HCT116 (cell line): ENCODE measurements around the gene CLOCK. TPM values are rescaled to one million over a fixed set of nuclear protein-coding genes. Genes with fewer than 3 reads are reported as not detected.

Experiments
- ATAC-seq: fragments of 200-7000 bp; cut with Tn5 transposase; 2 replicates; pipeline ENCODE4 v1.9.1; 2020; ENCODE audit warnings: mild to moderate bottlenecking, moderate library complexity
- BruUV-seq: library from RNA; stranded (reverse); fragments of 400-500 nt; replicated peaks from 2 replicates; lab custom pipeline; 2021; lab: Mats Ljungman, UMichigan
- CTCF ChIA-PET: fragments of 300-600 bp; sonication (Branson Sonifier 250); formaldehyde crosslinking; loops from one replicate; lab custom pipeline; 2021; ENCODE audit warnings: antibody characterized with exemption; lab: Charles Lee
- POLR2A ChIA-PET: fragments of 300-600, 350-600 bp; sonication (Branson Sonifier 250); formaldehyde crosslinking; loops from one replicate; lab custom pipeline; 2021; ENCODE audit warnings: antibody characterized with exemption; lab: Charles Lee
- RAD21 ChIA-PET, 2 experiments: fragments of 300-600 bp; sonication (Branson Sonifier 250); formaldehyde crosslinking; loops; one replicate each; lab custom pipeline; 2023; ENCODE audit warnings: low total read pairs in 2 of 2; ENCODE audit not compliant: uncharacterized antibody in 2 of 2, unreplicated experiment in 2 of 2, low non-redundant PET in 1 of 2; lab: Charles Lee
- DNase-seq: peaks from one replicate; pipeline ENCODE4 v3.0.0-alpha.2; 2010; ENCODE audit warnings: low read depth, low spot score
- H2AFZ ChIP-seq: fragments of 200-600 bp; shearing (Covaris generic), sonication (generic); 2 replicates; pipeline ENCODE4 v1.6.1; 2017; ENCODE audit warnings: low read depth, mixed run types, mixed read lengths, antibody characterized with exemption, low read length; ENCODE audit not compliant: poor library complexity, severe bottlenecking
- H3K27ac ChIP-seq: 2 replicates; pipeline ENCODE4 v1.5.1; 2012; ENCODE audit warnings: low read depth, low read length
- H3K27me3 ChIP-seq: fragments of 200-600 bp; sonication (generic); 2 replicates; pipeline ENCODE4 v1.6.1; 2016; ENCODE audit warnings: mixed run types, low read length, mixed read lengths; ENCODE audit not compliant: insufficient read depth
- H3K36me3 ChIP-seq, 2 experiments: fragments of 200-500 bp in 1 of 2; fragments of 200-600 bp in 1 of 2; sonication (Bioruptor generic) in 1 of 2; sonication (generic) in 1 of 2; 2 replicates each; pipeline versions ENCODE4 v1.5.1 to v1.6.1; 2014 to 2016; ENCODE audit warnings: low read length in 2 of 2, inconsistent platforms in 1 of 2, mixed read lengths in 1 of 2, mixed run types in 1 of 2; ENCODE audit not compliant: insufficient read depth in 2 of 2, control insufficient read depth in 1 of 2
- H3K4me1 ChIP-seq, 2 experiments: fragments of 200-600 bp in 1 of 2; sonication (generic) in 1 of 2; 2 replicates each; pipeline versions ENCODE4 v1.5.1 to v1.6.1; 2012 to 2017; ENCODE audit warnings: low read length in 2 of 2, inconsistent platforms in 1 of 2, mild to moderate bottlenecking in 1 of 2, mixed read lengths in 1 of 2, mixed run types in 1 of 2, moderate library complexity in 1 of 2; ENCODE audit not compliant: insufficient read depth in 2 of 2, control insufficient read depth in 1 of 2
- H3K4me2 ChIP-seq: fragments of 200-600 bp; sonication (generic); 2 replicates; pipeline ENCODE4 v1.6.1; 2017; ENCODE audit warnings: mixed run types, low read length, mixed read lengths
- H3K4me3 ChIP-seq, 2 experiments: fragments of 200-600 bp in 1 of 2; sonication (generic) in 1 of 2; replicated peaks in 1 of 2; 2 replicates each; pipeline ENCODE4 v1.5.1; 2011 to 2016; ENCODE audit warnings: low read length in 2 of 2, control low read depth in 1 of 2, low read depth in 1 of 2, mild to moderate bottlenecking in 1 of 2, mixed read lengths in 1 of 2, mixed run types in 1 of 2
- H3K79me2 ChIP-seq: fragments of 200-600 bp; sonication (generic); 2 replicates; pipeline ENCODE4 v1.6.1; 2017; ENCODE audit warnings: mild to moderate bottlenecking, mixed run types, low read length, moderate library complexity, mixed read lengths; ENCODE audit not compliant: insufficient read depth
- H3K9ac ChIP-seq: fragments of 200-600 bp; sonication (generic); 2 replicates; pipeline ENCODE4 v1.6.1; 2016; ENCODE audit warnings: low read length, mixed read lengths
- H3K9me2 ChIP-seq: fragments of 200-600 bp; sonication (generic), shearing (Covaris generic); 2 replicates; pipeline ENCODE4 v1.6.1; 2017; ENCODE audit warnings: mixed run types, mild to moderate bottlenecking, moderate library complexity; ENCODE audit not compliant: insufficient read depth
- H3K9me3 ChIP-seq, 2 experiments: fragments of 200-500 bp in 1 of 2; fragments of 200-600 bp in 1 of 2; sonication (Bioruptor generic) in 1 of 2; sonication (generic) in 1 of 2; 2 replicates each; pipeline ENCODE4 v1.6.1; 2014 to 2017; ENCODE audit warnings: low read length in 2 of 2, mixed read lengths in 2 of 2, inconsistent platforms in 1 of 2, low read depth in 1 of 2, mild to moderate bottlenecking in 1 of 2, mixed run types in 1 of 2, moderate library complexity in 1 of 2; ENCODE audit not compliant: control insufficient read depth in 1 of 2, insufficient read depth in 1 of 2
- H4K20me1 ChIP-seq: fragments of 200-600 bp; sonication (generic), shearing (Covaris generic); 2 replicates; pipeline ENCODE4 v1.6.1; 2017; ENCODE audit warnings: mixed run types, mild to moderate bottlenecking, moderate library complexity; ENCODE audit not compliant: insufficient read depth
- CBX3 ChIP-seq: IDR thresholded peaks from 2 replicates; pipeline ENCODE4 v1.6.1; 2012; ENCODE audit warnings: low read depth
- CEBPB ChIP-seq: IDR thresholded peaks from 2 replicates; pipeline ENCODE4 v1.6.1; 2012; ENCODE audit warnings: low read depth
- CTCF ChIP-seq, 3 experiments: fragments of 200-600 bp in 1 of 3; sonication (generic) in 1 of 3; IDR thresholded peaks in 2 of 3; conservative IDR thresholded peaks in 1 of 3; 2 replicates each; pipeline ENCODE4 v1.5.1; 2012 to 2017; ENCODE audit warnings: low read depth in 2 of 3, low read length in 2 of 3, antibody characterized with exemption in 1 of 3, borderline replicate concordance in 1 of 3, control low read depth in 1 of 3, mild to moderate bottlenecking in 1 of 3, mixed read lengths in 1 of 3, mixed run types in 1 of 3, moderate library complexity in 1 of 3; ENCODE audit not compliant: insufficient read depth in 1 of 3
- EZH2 ChIP-seq: fragments of 200-600 bp; sonication (generic); IDR thresholded peaks from 2 replicates; pipeline ENCODE4 v1.6.1; 2017; ENCODE audit warnings: antibody characterized with exemption, mixed run types
- RAD21 ChIP-seq: IDR thresholded peaks from 2 replicates; pipeline ENCODE4 v1.6.1; 2012; ENCODE audit warnings: low read depth, mild to moderate bottlenecking
- SP1 ChIP-seq: IDR thresholded peaks from 2 replicates; pipeline ENCODE4 v1.6.1; 2012; ENCODE audit warnings: low read depth
- TCF7L2 ChIP-seq: IDR thresholded peaks from 2 replicates; pipeline ENCODE4 v1.7.0; 2011; ENCODE audit warnings: borderline replicate concordance, inconsistent platforms; ENCODE audit not compliant: insufficient read depth, insufficient read length; ENCODE audit errors: extremely low read depth
- intact Hi-C: fragments of 100-400 bp; cut with micrococcal nuclease; formaldehyde crosslinking; loops from 2 replicates; pipeline ENCODE4 v1.10.0; 2022
- total RNA-seq: library from RNA; stranded (reverse); gene quantifications from one replicate; pipeline ENCODE4 v1.2.1, GENCODE V29; 2021; ENCODE audit not compliant: unreplicated experiment
- TF ChIP-seq, protein P1 (sequence below): IDR thresholded peaks from 2 replicates; pipeline ENCODE4 v1.6.1; 2011; ENCODE audit warnings: mild to moderate bottlenecking, low read length, moderate library complexity; ENCODE audit not compliant: insufficient replicate concordance; ENCODE audit errors: extremely low read depth

The CLOCK gene
- total RNA-seq, 1 experiment from 2014 or later = 38.7 TPM

- H3K4me1 ChIP-seq = peaks cover 18 to 29% of the 10 kb centered on the region in 2 experiments
- H3K9me2 ChIP-seq = no peaks in the 10 kb centered on the region
- TSS peak; percentile 93 for BruUV-seq
- H3K9me3 ChIP-seq = no peaks in the 10 kb centered on the region
- H3K27me3 ChIP-seq = no peaks in the 10 kb centered on the region
- ChIA-PET RAD21 (interaction anchor here (0.7 to 1.1 kb wide), 2 partner anchors 9 to 48 kb away, joined by 3 read pairs; no protein-coding TSS in a partner anchor), POLR2A (interaction anchor here (1.2 to 2.2 kb wide), 3 partner anchors 9 to 50 kb away, joined by 3 to 12 read pairs (median 6); partner anchors contain the start of gene SRD5A3)
- no peak for DNase-seq
- H3K4me3 ChIP-seq = peak overlapping the region; percentile 80 to 92
- TF ChIP-seq, protein P1, sequence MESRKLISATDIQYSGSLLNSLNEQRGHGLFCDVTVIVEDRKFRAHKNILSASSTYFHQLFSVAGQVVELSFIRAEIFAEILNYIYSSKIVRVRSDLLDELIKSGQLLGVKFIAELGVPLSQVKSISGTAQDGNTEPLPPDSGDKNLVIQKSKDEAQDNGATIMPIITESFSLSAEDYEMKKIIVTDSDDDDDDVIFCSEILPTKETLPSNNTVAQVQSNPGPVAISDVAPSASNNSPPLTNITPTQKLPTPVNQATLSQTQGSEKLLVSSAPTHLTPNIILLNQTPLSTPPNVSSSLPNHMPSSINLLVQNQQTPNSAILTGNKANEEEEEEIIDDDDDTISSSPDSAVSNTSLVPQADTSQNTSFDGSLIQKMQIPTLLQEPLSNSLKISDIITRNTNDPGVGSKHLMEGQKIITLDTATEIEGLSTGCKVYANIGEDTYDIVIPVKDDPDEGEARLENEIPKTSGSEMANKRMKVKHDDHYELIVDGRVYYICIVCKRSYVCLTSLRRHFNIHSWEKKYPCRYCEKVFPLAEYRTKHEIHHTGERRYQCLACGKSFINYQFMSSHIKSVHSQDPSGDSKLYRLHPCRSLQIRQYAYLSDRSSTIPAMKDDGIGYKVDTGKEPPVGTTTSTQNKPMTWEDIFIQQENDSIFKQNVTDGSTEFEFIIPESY = no peak
- TF ChIP-seq CBX3 = 0 out of 2 replicates have a peak, but pooled peaks have one; percentile 21
- TF ChIP-seq SP1 = no peak
- no peak for TF ChIP-seq CEBPB
- TF ChIP-seq CTCF (IDR thresholded peaks at IDR 0.05 in 2 of 3, conservative IDR thresholded peaks at IDR 0.05 in 1 of 3; ENCODE audit: borderline replicate concordance in 1 of 3, insufficient read depth in 1 of 3, low read depth in 2 of 3, low read length in 2 of 3) = peak in 2 of 3 experiments; percentile 14 to 23; a peak in 1 of 6 replicates
- TF ChIP-seq RAD21 = peak; percentile 12; the same call in 1 of the 2 replicates
- TF ChIP-seq TCF7L2 = no peak
- no peak for TF ChIP-seq EZH2
- TF ChIP-seq, all 23 proteins: peak for 3
- intact Hi-C loops = loop anchor here (1.0 to 2.0 kb wide), 2 partner anchors 32 to 49 kb away; partner anchors contain the start of gene SRD5A3
- Histone ChIP-seq H3K27ac (peak overlapping the region; percentile 90), H3K4me2 (peak overlapping the region; percentile 77), H3K36me3 (peaks cover 9 to 12% of the 10 kb centered on the region in 2 experiments; a peak in 3 of 4 replicates), H2AFZ (no peak overlapping the region), H3K79me2 (peaks cover 42% of the 10 kb centered on the region), H4K20me1 (peaks cover 13% of the 10 kb centered on the region; the same call in 1 of the 2 replicates), H3K9ac (peak overlapping the region; percentile 92)
- peak; percentile 1; the same call in 1 of the 2 replicates for ATAC-seq
- CTCF ChIA-PET = interaction anchor here (0.6 to 0.9 kb wide), 2 partner anchors 35 to 554 kb away, joined by 3 read pairs; partner anchors contain the start of gene CEP135
Measured at GRCh38 chr4:55395218-55395528, 151.5 kb downstream of the CLOCK start.
